ENCODE measurements around the gene CERS2. TPM values are rescaled to one million over a fixed set of nuclear protein-coding genes. Genes with fewer than 3 reads are reported as not detected.

The CERS2 gene
- polyA plus RNA-seq, 1 experiment = 217 TPM

DNA sequence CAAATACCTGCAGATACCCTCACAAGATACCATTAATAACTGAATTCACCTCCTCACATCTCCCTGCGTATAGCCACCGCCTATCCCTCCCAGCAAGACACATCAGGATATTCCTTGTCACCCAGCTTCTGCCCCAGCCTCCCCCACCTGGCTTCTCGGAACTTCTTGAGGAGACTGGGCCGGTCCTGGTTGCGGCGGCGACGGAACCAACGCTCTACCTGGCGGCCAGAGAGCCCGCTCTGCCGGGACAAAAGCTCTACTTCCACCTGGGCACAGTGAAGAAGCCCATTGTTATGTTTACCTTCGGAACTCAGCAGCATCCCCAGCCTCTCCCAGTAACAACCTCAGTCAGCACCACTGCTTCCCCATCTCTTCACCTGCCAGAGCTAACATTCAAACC, 6.7 kb downstream of the CERS2 start:
- DNase-seq (ENCODE audit: low read depth, low spot score) = no peak
- TF ChIP-seq, protein P1, sequence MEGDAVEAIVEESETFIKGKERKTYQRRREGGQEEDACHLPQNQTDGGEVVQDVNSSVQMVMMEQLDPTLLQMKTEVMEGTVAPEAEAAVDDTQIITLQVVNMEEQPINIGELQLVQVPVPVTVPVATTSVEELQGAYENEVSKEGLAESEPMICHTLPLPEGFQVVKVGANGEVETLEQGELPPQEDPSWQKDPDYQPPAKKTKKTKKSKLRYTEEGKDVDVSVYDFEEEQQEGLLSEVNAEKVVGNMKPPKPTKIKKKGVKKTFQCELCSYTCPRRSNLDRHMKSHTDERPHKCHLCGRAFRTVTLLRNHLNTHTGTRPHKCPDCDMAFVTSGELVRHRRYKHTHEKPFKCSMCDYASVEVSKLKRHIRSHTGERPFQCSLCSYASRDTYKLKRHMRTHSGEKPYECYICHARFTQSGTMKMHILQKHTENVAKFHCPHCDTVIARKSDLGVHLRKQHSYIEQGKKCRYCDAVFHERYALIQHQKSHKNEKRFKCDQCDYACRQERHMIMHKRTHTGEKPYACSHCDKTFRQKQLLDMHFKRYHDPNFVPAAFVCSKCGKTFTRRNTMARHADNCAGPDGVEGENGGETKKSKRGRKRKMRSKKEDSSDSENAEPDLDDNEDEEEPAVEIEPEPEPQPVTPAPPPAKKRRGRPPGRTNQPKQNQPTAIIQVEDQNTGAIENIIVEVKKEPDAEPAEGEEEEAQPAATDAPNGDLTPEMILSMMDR (IDR thresholded peaks at IDR 0.05; ENCODE audit: low read depth, low read length) = no peak
- no peak overlapping the region for H3K27ac ChIP-seq (ENCODE audit: low read depth, low read length)
- no peaks in the 10 kb centered on the region for H3K9me3 ChIP-seq (ENCODE audit: control insufficient read depth, insufficient read depth, low read length)
- ChIA-PET CTCF (no interaction called here), POLR2A (no interaction called here)
- no peaks in the 10 kb centered on the region for H3K27me3 ChIP-seq (ENCODE audit: control insufficient read depth, insufficient read depth, low read length)
- H3K4me3 ChIP-seq (ENCODE audit: low read depth, low read length) = no peak overlapping the region

DNA sequence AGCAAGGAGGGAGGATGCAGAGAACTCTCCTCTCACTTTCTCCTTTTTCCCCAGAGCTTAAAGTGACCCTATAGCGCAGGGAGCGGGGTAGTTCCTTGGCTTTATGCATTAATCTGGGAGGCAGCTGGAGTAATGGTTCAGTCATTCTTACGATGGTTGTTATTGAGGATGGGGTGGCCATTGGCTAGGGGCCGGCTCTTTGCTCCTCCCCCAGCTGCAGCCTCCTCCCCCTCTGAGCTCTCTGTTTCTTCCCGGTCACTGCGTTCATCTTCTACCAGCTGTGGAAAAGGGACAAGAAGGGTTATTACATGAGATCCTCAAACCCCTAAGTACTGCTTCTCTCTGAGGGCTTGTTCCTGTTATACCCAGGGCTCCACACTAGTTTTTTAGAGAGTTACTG, 8.6 kb downstream of the CERS2 start:
- Histone ChIP-seq H3K9me3 (ENCODE audit: control insufficient read depth, insufficient read depth, low read length) (no peaks in the 10 kb centered on the region), H3K27me3 (ENCODE audit: control insufficient read depth, insufficient read depth, low read length) (no peaks in the 10 kb centered on the region), H3K27ac (ENCODE audit: low read depth, low read length) (no peak overlapping the region), H3K4me3 (ENCODE audit: low read depth, low read length) (no peak overlapping the region)
- TF ChIP-seq, protein P1 (IDR thresholded peaks at IDR 0.05; ENCODE audit: low read depth, low read length) = no peak
- ChIA-PET CTCF (interaction anchor here (0.5 to 1.1 kb wide), 3 partner anchors 8 to 229 kb away, joined by 3 to 4 read pairs (median 4); no protein-coding TSS in a partner anchor), POLR2A (no interaction called here)
- no peak for DNase-seq (ENCODE audit: low read depth, low spot score)

DNA sequence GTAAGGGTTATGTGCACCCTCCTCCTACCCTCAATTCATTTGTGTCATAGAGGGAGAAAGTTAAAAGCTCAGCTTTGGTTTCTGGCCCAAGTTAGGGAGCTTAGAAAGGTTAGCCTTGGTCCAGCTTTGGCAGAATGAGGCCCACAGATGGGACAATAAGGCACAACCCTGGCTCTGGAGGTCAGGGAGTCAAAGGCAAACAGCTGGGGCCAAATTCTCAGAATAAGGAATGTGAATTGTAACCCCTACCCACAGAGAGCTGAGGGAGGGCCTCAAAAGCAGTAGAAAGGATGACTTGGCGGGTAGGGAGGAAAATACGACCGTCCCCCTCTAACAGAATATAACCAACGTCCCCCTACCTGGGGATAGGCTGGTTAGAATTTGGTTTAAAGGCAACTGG, 9.0 kb downstream of the CERS2 start:
- H3K27me3 ChIP-seq (ENCODE audit: control insufficient read depth, insufficient read depth, low read length) = no peaks in the 10 kb centered on the region
- H3K27ac ChIP-seq (ENCODE audit: low read depth, low read length) = no peak overlapping the region
- ChIA-PET POLR2A (no interaction called here), CTCF (interaction anchor here (0.5 kb wide), 1 partner anchor 230 kb away, joined by 4 read pairs; no protein-coding TSS in a partner anchor)
- H3K9me3 ChIP-seq (ENCODE audit: control insufficient read depth, insufficient read depth, low read length) = no peaks in the 10 kb centered on the region
- no peak for DNase-seq (ENCODE audit: low read depth, low spot score)
- H3K4me3 ChIP-seq (ENCODE audit: low read depth, low read length) = no peak overlapping the region
- TF ChIP-seq, protein P1 (IDR thresholded peaks at IDR 0.05; ENCODE audit: low read depth, low read length) = no peak

DNA sequence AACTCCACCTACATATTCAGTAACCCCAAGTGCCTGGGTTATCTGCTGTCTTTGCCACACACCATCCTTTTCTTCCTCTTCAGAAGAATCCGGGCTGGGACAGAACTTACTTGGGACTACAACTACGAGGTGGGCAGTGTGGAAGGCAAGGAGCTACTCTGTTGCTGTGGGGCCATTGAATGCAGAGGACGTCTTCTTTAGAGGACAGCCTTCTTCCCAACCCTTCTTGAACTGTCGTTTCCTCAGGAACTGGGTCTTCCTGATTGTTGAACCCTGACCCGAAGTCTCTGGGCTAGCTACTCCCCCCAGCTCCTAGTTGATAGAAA, 10.5 kb downstream of the CERS2 start:
- ChIA-PET POLR2A (no interaction called here), CTCF (interaction anchor here (0.6 kb wide), 1 partner anchor 16 kb away, joined by 3 read pairs; no protein-coding TSS in a partner anchor)
- TF ChIP-seq, protein P1 (IDR thresholded peaks at IDR 0.05; ENCODE audit: low read depth, low read length) = no peak
- Histone ChIP-seq H3K4me3 (ENCODE audit: low read depth, low read length) (no peak overlapping the region), H3K27me3 (ENCODE audit: control insufficient read depth, insufficient read depth, low read length) (no peaks in the 10 kb centered on the region), H3K27ac (ENCODE audit: low read depth, low read length) (no peak overlapping the region), H3K9me3 (ENCODE audit: control insufficient read depth, insufficient read depth, low read length) (no peaks in the 10 kb centered on the region)
- no peak for DNase-seq (ENCODE audit: low read depth, low spot score)

DNA sequence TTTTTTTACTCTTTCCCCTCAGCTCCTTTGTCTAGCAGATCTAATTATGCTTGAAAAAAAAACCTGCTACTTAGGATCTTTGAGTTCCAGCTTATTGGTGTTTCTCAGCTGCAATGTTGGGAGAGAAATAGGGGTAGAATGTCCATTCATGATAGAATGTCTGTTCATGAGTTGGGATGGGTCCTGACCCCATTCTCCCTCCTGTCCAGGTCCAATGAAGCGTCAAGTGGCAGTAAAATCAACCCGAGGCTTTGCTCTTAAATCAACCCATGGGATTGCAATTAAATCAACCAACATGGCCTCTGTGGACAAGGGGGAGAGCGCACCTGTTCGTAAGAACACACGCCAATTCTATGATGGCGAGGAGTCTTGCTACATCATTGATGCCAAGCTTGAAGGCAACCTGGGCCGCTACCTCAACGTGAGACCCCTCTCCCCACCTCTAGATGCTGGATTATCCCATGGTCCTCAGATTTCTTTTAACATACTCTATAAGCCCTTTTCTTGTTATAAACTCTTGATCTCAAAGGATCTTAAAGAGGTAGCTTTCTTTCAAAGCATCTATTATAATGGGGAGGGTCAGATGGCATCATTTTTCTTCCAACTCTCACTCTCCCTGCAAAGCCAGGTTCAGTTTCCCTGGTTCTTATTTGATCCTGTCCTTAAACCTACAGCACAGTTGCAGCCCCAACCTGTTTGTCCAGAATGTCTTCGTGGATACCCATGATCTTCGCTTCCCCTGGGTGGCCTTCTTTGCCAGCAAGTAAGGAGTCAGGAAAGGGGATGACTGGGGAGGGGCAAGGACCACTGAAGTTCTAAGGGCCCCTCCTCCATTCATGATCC, 11.1 kb downstream of the CERS2 start:
- CTCF ChIA-PET = interaction anchor here (0.6 to 1.6 kb wide), 2 partner anchors 16 to 17 kb away, joined by 3 to 5 read pairs; no protein-coding TSS in a partner anchor
- no peak overlapping the region for H3K27ac ChIP-seq (ENCODE audit: low read depth, low read length)
- no peak overlapping the region for H3K4me3 ChIP-seq (ENCODE audit: low read depth, low read length)
- no peak for DNase-seq (ENCODE audit: low read depth, low spot score)
- no peaks in the 10 kb centered on the region for H3K9me3 ChIP-seq (ENCODE audit: control insufficient read depth, insufficient read depth, low read length)
- POLR2A ChIA-PET = no interaction called here
- H3K27me3 ChIP-seq (ENCODE audit: control insufficient read depth, insufficient read depth, low read length) = no peaks in the 10 kb centered on the region
- TF ChIP-seq, protein P1 (IDR thresholded peaks at IDR 0.05; ENCODE audit: low read depth, low read length) = no peak

All from AG04450 (cell line).